K562 (cell line): ENCODE measurements around the gene ZNF800. TPM values are rescaled to one million over a fixed set of nuclear protein-coding genes. Genes with fewer than 3 reads are reported as not detected.

Experiments
- ATAC-seq: fragments of 200-7000 bp; cut with Tn5 transposase; 3 replicates; pipeline ENCODE4 v1.9.1; 2020; ENCODE audit warnings: moderate library complexity
- BruUV-seq: library from RNA; stranded (reverse); fragments of 400-500 nt; replicated peaks from 2 replicates; lab custom pipeline; 2021; lab: Mats Ljungman, UMichigan
- CTCF ChIA-PET: fragments of 300-600 bp; formaldehyde crosslinking; extraction: SDS; loops from one replicate; lab custom pipeline; 2021; ENCODE audit warnings: low intra/inter-chr PET ratio; lab: Yijun Ruan, JAX
- POLR2A ChIA-PET: fragments of 300-600, 350-650 bp; sonication (Branson Sonifier 250); formaldehyde crosslinking; extraction: SDS; loops from one replicate; lab custom pipeline; 2021; ENCODE audit warnings: antibody characterized with exemption, inconsistent platforms; lab: Yijun Ruan, JAX
- DNase-seq, 4 experiments: peaks; one replicate each; pipeline versions ENCODE4 v3.0.0 to v3.0.0-alpha.2; 2011 to 2018; ENCODE audit warnings: low spot score in 3 of 4, mixed read lengths in 3 of 4; ENCODE audit errors: extremely low read depth in 1 of 4
- FAIRE-seq: peaks from 2 replicates; lab custom pipeline; 2011; peaks lifted over from hg19 to GRCh38; lab: Jason Lieb, UNC
- H2AFZ ChIP-seq: 2 replicates; pipeline ENCODE4 v1.6.0; 2011; ENCODE audit warnings: low read depth, low read length, control low read depth, inconsistent platforms
- H3K27ac ChIP-seq: fragments of 200-600 bp; 3 replicates; pipeline ENCODE4 v1.8.0; 2011; ENCODE audit warnings: low read depth, mild to moderate bottlenecking, control low read depth, inconsistent platforms, low read length, moderate library complexity, mixed read lengths; ENCODE audit errors: extremely low read depth
- H3K27me3 ChIP-seq, 2 experiments: fragments of 300-600 bp in 1 of 2; 2 replicates in 1 of 2; 3 replicates in 1 of 2; pipeline versions ENCODE4 v1.6.0 to v1.8.0; 2011; ENCODE audit warnings: inconsistent platforms in 2 of 2, low read length in 2 of 2, mild to moderate bottlenecking in 1 of 2, mixed read lengths in 1 of 2, moderate library complexity in 1 of 2; ENCODE audit not compliant: control insufficient read depth in 2 of 2, insufficient read depth in 2 of 2
- H3K36me3 ChIP-seq: fragments of 300-600 bp; 3 replicates; pipeline ENCODE4 v1.8.0; 2011; ENCODE audit warnings: mild to moderate bottlenecking, low read length, inconsistent platforms; ENCODE audit not compliant: control insufficient read depth, insufficient read depth
- H3K4me1 ChIP-seq, 2 experiments: fragments of 200-600 bp in 1 of 2; replicated peaks in 1 of 2; 2 replicates in 1 of 2; 3 replicates in 1 of 2; pipeline versions ENCODE4 v1.5.1 to v1.8.0; 2011; ENCODE audit warnings: inconsistent platforms in 2 of 2, low read length in 2 of 2, mild to moderate bottlenecking in 1 of 2, mixed read lengths in 1 of 2, moderate library complexity in 1 of 2; ENCODE audit not compliant: control insufficient read depth in 2 of 2, insufficient read depth in 2 of 2
- H3K4me2 ChIP-seq: 2 replicates; pipeline ENCODE4 v1.6.1; 2011; ENCODE audit warnings: low read length, control low read depth, inconsistent platforms, mixed read lengths; ENCODE audit not compliant: insufficient read depth
- H3K4me3 ChIP-seq: fragments of 200-600 bp; sonication (generic), shearing (Covaris generic); 2 replicates; pipeline ENCODE4 v1.5.1; 2016; ENCODE audit warnings: control low read depth, inconsistent platforms
- H3K79me2 ChIP-seq: fragments of 200-600 bp; 3 replicates; pipeline ENCODE4 v1.8.0; 2011; ENCODE audit warnings: low read length, inconsistent platforms; ENCODE audit not compliant: control insufficient read depth, insufficient read depth
- H3K9ac ChIP-seq, 2 experiments: 2 replicates each; pipeline versions ENCODE4 v1.6.0 to v1.6.1; 2011; ENCODE audit warnings: low read depth in 2 of 2, low read length in 2 of 2, control low read depth in 1 of 2, inconsistent platforms in 1 of 2, mild to moderate bottlenecking in 1 of 2, mixed read lengths in 1 of 2; ENCODE audit not compliant: insufficient read depth in 1 of 2
- H3K9me1 ChIP-seq: one replicate; pipeline ENCODE4 v1.6.0; 2011; ENCODE audit warnings: inconsistent platforms, mild to moderate bottlenecking, low read length, moderate library complexity; ENCODE audit not compliant: control insufficient read depth, insufficient read depth
- H3K9me3 ChIP-seq: replicated peaks from 2 replicates; pipeline ENCODE4 v1.5.1; 2011; ENCODE audit warnings: low read depth, low read length, inconsistent platforms; ENCODE audit not compliant: control insufficient read depth, insufficient read depth
- H4K20me1 ChIP-seq: replicated peaks from 2 replicates; pipeline ENCODE4 v1.6.1; 2011; ENCODE audit warnings: low read length, inconsistent platforms, mixed read lengths; ENCODE audit not compliant: control insufficient read depth, insufficient read depth
- CHCHD3 ChIP-seq: fragments of 250-450 bp; sonication (Bioruptor Pico); IDR thresholded peaks from 2 replicates; pipeline ENCODE4 v2.1.2; 2022; ENCODE audit warnings: mild to moderate bottlenecking
- CREBBP ChIP-seq: IDR thresholded peaks from one replicate; pipeline ENCODE4 v1.6.1; 2012; ENCODE audit warnings: low read depth, mild to moderate bottlenecking, control low read depth, inconsistent platforms, low read length
- MCM3 ChIP-seq: fragments of 450-650 bp; IDR thresholded peaks from 2 replicates; pipeline ENCODE4 v1.6.1; 2016
- PURB ChIP-seq: sonication (generic); formaldehyde crosslinking; IDR thresholded peaks from 2 replicates; pipeline ENCODE4 v1.9.0; 2021; ENCODE audit warnings: low read depth, mild to moderate bottlenecking, missing genetic modification reagents
- RBM34 ChIP-seq: fragments of 200-400 bp; formaldehyde crosslinking; IDR thresholded peaks from 2 replicates; pipeline ENCODE4 v1.6.1; 2018; ENCODE audit warnings: low read length, borderline replicate concordance; ENCODE audit not compliant: insufficient read depth
- SRSF1 ChIP-seq: fragments of 200-400 bp; formaldehyde crosslinking; IDR thresholded peaks from 2 replicates; pipeline ENCODE4 v1.6.1; 2017; ENCODE audit warnings: mild to moderate bottlenecking, low read depth, low read length, moderate library complexity
- ZNF263 ChIP-seq: sonication (generic); formaldehyde crosslinking; IDR thresholded peaks from 2 replicates; pipeline ENCODE4 v1.8.0; 2022; ENCODE audit warnings: mild to moderate bottlenecking, missing genetic modification reagents, borderline replicate concordance
- ZZZ3 ChIP-seq: fragments of 450-650 bp; IDR thresholded peaks from 2 replicates; pipeline ENCODE4 v1.6.1; 2016; ENCODE audit warnings: antibody characterized with exemption, mild to moderate bottlenecking, moderate library complexity
- WGBS: fragments of 100-300 bp; shearing (Covaris generic); methylation state at CpG from one replicate; pipeline ENCODE4 v1.1.6; 2016; ENCODE audit warnings: low coverage, mixed read lengths; ENCODE audit not compliant: insufficient coverage; ENCODE audit errors: missing lambda C conversion rate; 5-methylcytosine and 5-hydroxymethylcytosine counted together
- in situ Hi-C: fragments of 300-500 bp; cut with MboI; formaldehyde crosslinking; loops from 4 replicates; pipeline ENCODE4 v1.15.0; 2018; ENCODE audit warnings: inconsistent platforms, mixed read lengths
- intact Hi-C: fragments of 100-400 bp; cut with micrococcal nuclease; formaldehyde crosslinking; loops from 2 replicates; pipeline ENCODE4 v1.14.2; 2022
- polyA plus RNA-seq, 8 experiments: library from polyadenylated mRNA; depleted of rRNA in 4 of 8; stranded (reverse) in 5 of 8; unstranded in 3 of 8; fragments of >200 nt; fragmentation: Nextera tagmentation in 2 of 8; fragmentation: Illumina TruSeq in 1 of 8; extraction: Ambion mirVana in 2 of 8; extraction: Trizol in 1 of 8; gene quantifications; 2 replicates each; pipeline versions ENCODE4 v1.2.1 to v1.2.3, GENCODE V29; 2011 to 2014; ENCODE audit warnings: inconsistent platforms in 1 of 8, missing spikeins in 1 of 8
- total RNA-seq, 7 experiments: library from RNA; depleted of rRNA in 6 of 7; stranded (reverse); fragments of >200 nt in 6 of 7; fragmentation: Illumina TruSeq in 2 of 7; extraction: Trizol in 2 of 7; gene quantifications; 2 replicates each; pipeline versions ENCODE4 v1.2.1 to v1.2.3, GENCODE V29; 2011 to 2021; ENCODE audit warnings: low replicate concordance in 1 of 7

ZNF800 gene
- total and polyA plus RNA-seq, 9 of the 15 experiments (the other 6 are each of a cell fraction or from before 2014, with no cell fraction given): 7.5 to 58.3 (median 33.4) TPM

DNA sequence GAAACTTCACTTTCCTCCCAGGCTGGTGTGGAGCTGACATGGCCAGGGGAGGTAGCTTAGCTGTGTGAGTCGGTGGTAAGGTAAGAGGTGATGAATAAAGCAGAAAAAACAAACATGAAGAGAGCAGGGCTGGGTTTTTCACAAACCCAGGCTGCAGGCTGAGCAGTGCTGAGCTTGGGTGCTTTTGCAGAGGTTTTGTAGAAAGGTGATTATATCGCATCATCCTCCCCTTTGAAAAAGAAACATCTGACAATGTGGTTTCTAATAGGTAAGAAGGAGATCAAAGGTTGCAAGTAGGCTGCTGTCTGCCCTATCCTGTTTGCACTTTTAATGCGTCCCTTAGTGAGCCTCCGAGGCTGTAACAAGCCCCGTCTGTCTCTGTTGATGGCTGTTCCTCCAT is 70.2 kb downstream of the ZNF800 start:
- whole genome bisulfite sequencing: 0% methylated on average over 5 of the region's 5 CpGs
- intact Hi-C loops: no loop called here
- no peak overlapping the region for H3K4me2 ChIP-seq
- DNase-seq (no peak), ATAC-seq (no peak; the same call in 2 of the 3 replicates), FAIRE-seq (no peak)
- no TSS peak for BruUV-seq
- in situ Hi-C loops: no loop called here
- no peaks in the 10 kb centered on the region for H3K79me2 ChIP-seq
- H3K4me1 ChIP-seq: no peaks in the 10 kb centered on the region
- H3K36me3 ChIP-seq: no peaks in the 10 kb centered on the region
- H3K4me3 ChIP-seq: no peak overlapping the region
- H2AFZ ChIP-seq: no peak overlapping the region
- no peak overlapping the region for H3K27ac ChIP-seq
- POLR2A ChIA-PET: no interaction called here
- no peak overlapping the region for H3K9ac ChIP-seq
- peaks cover 2 to 23% of the 10 kb centered on the region in 2 experiments; a peak in 3 of 5 replicates for H3K27me3 ChIP-seq
- no peaks in the 10 kb centered on the region for H3K9me1 ChIP-seq
- no peaks in the 10 kb centered on the region for H3K9me3 ChIP-seq
- H4K20me1 ChIP-seq: no peaks in the 10 kb centered on the region
- CTCF ChIA-PET: no interaction called here
- TF ChIP-seq ZZZ3 (no peak), RBM34 (no peak), CREBBP (no peak)

DNA sequence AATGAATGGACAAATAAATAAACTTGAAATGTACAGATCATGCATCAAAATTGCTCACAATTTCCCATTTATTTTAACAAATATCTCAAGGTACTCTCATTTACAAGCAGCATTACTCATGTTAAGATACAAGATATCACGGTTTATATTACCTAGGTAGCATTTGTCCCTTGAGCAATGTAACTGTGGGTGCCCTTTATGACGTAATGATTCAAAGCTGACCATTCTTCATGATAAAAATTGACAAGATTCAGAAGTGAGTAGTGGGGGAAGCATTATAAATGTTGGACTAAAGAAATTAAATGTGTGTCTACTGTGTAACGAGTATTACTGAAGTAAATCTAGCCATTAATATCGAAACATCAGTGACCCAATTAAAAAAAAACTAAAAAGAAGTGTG is 71.5 kb downstream of the ZNF800 start:
- Histone ChIP-seq H3K9me1 (no peaks in the 10 kb centered on the region), H3K36me3 (no peaks in the 10 kb centered on the region), H3K4me2 (no peak overlapping the region), H4K20me1 (no peaks in the 10 kb centered on the region), H3K4me1 (no peaks in the 10 kb centered on the region), H3K27me3 (peaks cover 2 to 23% of the 10 kb centered on the region in 2 experiments; a peak in 3 of 5 replicates), H3K9ac (no peak overlapping the region), H2AFZ (no peak overlapping the region), H3K9me3 (no peaks in the 10 kb centered on the region), H3K27ac (no peak overlapping the region), H3K79me2 (no peaks in the 10 kb centered on the region), H3K4me3 (no peak overlapping the region)
- intact Hi-C loops (no loop called here), in situ Hi-C loops (no loop called here)
- TF ChIP-seq CHCHD3 (no peak), PURB (CRISPR knock-in tag) (no peak), MCM3 (no peak), ZNF263 (CRISPR knock-in tag) (no peak), SRSF1 (no peak), RBM34 (no peak)
- WGBS: 2% methylated on average over 4 of the region's 4 CpGs
- ChIA-PET POLR2A (no interaction called here), CTCF (no interaction called here)
- FAIRE-seq: no peak
- ATAC-seq: no peak
- no TSS peak for BruUV-seq
- DNase-seq: no peak

Other genes with a start within 250 kb of the ZNF800 start
- gene GRM8, start 139.8 kb downstream of the ZNF800 start, total RNA-seq (2014; rRNA removed): not detected in 2 replicates
- not detected in 2 replicates for gene GRM8, start 139.8 kb downstream of the ZNF800 start, total RNA-seq (2014; rRNA removed; fragmentation: Illumina TruSeq; extraction: Trizol)
- gene GRM8, start 139.8 kb downstream of the ZNF800 start, total RNA-seq (2015; rRNA removed; fragmentation: Illumina TruSeq; extraction: Trizol): not detected in 2 replicates
- gene GRM8, start 139.8 kb downstream of the ZNF800 start, total RNA-seq (2021): 0.13 TPM in 1 of 2 replicates, not detected in the other
- gene GRM8, start 139.8 kb downstream of the ZNF800 start, polyA plus RNA-seq (2011; rRNA removed): 0.13 TPM in 1 of 2 replicates, not detected in the other
- not detected in 2 replicates for gene GRM8, start 139.8 kb downstream of the ZNF800 start, polyA plus RNA-seq (2014; fragmentation: Illumina TruSeq; extraction: Trizol)
- not detected for gene GRM8, start 139.8 kb downstream of the ZNF800 start, polyA plus RNA-seq (2014; fragmentation: Nextera tagmentation; extraction: Ambion mirVana)
- not detected in 2 replicates for gene GRM8, start 139.8 kb downstream of the ZNF800 start, polyA plus RNA-seq (2014; rRNA removed)
- gene GCC1, start 192.9 kb upstream of the ZNF800 start, total RNA-seq (2014; rRNA removed): 16.5 and 19.0 TPM in 2 replicates
- 12.8 TPM in 2 replicates for gene GCC1, start 192.9 kb upstream of the ZNF800 start, total RNA-seq (2014; rRNA removed; fragmentation: Illumina TruSeq; extraction: Trizol)
- gene GCC1, start 192.9 kb upstream of the ZNF800 start, total RNA-seq (2015; rRNA removed; fragmentation: Illumina TruSeq; extraction: Trizol): 14.1 and 15.4 TPM in 2 replicates
- gene GCC1, start 192.9 kb upstream of the ZNF800 start, total RNA-seq (2021): 17.8 and 19.8 TPM in 2 replicates
- 5.6 and 9.0 TPM in 2 replicates for gene GCC1, start 192.9 kb upstream of the ZNF800 start, polyA plus RNA-seq (2011; rRNA removed)
- gene GCC1, start 192.9 kb upstream of the ZNF800 start, polyA plus RNA-seq (2014; fragmentation: Illumina TruSeq; extraction: Trizol): 10.9 and 12.3 TPM in 2 replicates
- 1 to 10 TPM; 1.9 to 2.3 TPM for gene GCC1, start 192.9 kb upstream of the ZNF800 start, polyA plus RNA-seq (2014; fragmentation: Nextera tagmentation; extraction: Ambion mirVana)
- 8.4 and 9.0 TPM in 2 replicates for gene GCC1, start 192.9 kb upstream of the ZNF800 start, polyA plus RNA-seq (2014; rRNA removed)
- 167 and 205 TPM in 2 replicates for gene ARF5, start 195.7 kb upstream of the ZNF800 start, total RNA-seq (2014; rRNA removed)
- 91.8 and 96.3 TPM in 2 replicates for gene ARF5, start 195.7 kb upstream of the ZNF800 start, total RNA-seq (2014; rRNA removed; fragmentation: Illumina TruSeq; extraction: Trizol)
- 125 and 132 TPM in 2 replicates for gene ARF5, start 195.7 kb upstream of the ZNF800 start, total RNA-seq (2015; rRNA removed; fragmentation: Illumina TruSeq; extraction: Trizol)
- gene ARF5, start 195.7 kb upstream of the ZNF800 start, total RNA-seq (2021): 163 and 169 TPM in 2 replicates
- gene ARF5, start 195.7 kb upstream of the ZNF800 start, polyA plus RNA-seq (2011; rRNA removed): 168 and 233 TPM in 2 replicates
- gene ARF5, start 195.7 kb upstream of the ZNF800 start, polyA plus RNA-seq (2014; fragmentation: Illumina TruSeq; extraction: Trizol): 122 and 170 TPM in 2 replicates
- 10 to 100 TPM in 1 of 2 experiments, 1 to 10 TPM in 1; 8.1 to 17.3 TPM for gene ARF5, start 195.7 kb upstream of the ZNF800 start, polyA plus RNA-seq (2014; fragmentation: Nextera tagmentation; extraction: Ambion mirVana)
- 244 and 290 TPM in 2 replicates for gene ARF5, start 195.7 kb upstream of the ZNF800 start, polyA plus RNA-seq (2014; rRNA removed)
- 0.69 and 2.0 TPM in 2 replicates for gene FSCN3, start 201.0 kb upstream of the ZNF800 start, total RNA-seq (2014; rRNA removed)
- gene FSCN3, start 201.0 kb upstream of the ZNF800 start, total RNA-seq (2014; rRNA removed; fragmentation: Illumina TruSeq; extraction: Trizol): 2.0 and 3.0 TPM in 2 replicates
- 0.49 and 0.76 TPM in 2 replicates for gene FSCN3, start 201.0 kb upstream of the ZNF800 start, total RNA-seq (2015; rRNA removed; fragmentation: Illumina TruSeq; extraction: Trizol)
- 0.40 and 0.55 TPM in 2 replicates for gene FSCN3, start 201.0 kb upstream of the ZNF800 start, total RNA-seq (2021)
- 0.21 and 0.30 TPM in 2 replicates for gene FSCN3, start 201.0 kb upstream of the ZNF800 start, polyA plus RNA-seq (2011; rRNA removed)
- gene FSCN3, start 201.0 kb upstream of the ZNF800 start, polyA plus RNA-seq (2014; fragmentation: Illumina TruSeq; extraction: Trizol): 1.1 and 1.7 TPM in 2 replicates
- gene FSCN3, start 201.0 kb upstream of the ZNF800 start, polyA plus RNA-seq (2014; fragmentation: Nextera tagmentation; extraction: Ambion mirVana): not detected
- 3.8 and 4.2 TPM in 2 replicates for gene FSCN3, start 201.0 kb upstream of the ZNF800 start, polyA plus RNA-seq (2014; rRNA removed)
- gene PAX4, start 225.4 kb upstream of the ZNF800 start, total RNA-seq (2014; rRNA removed): not detected in 2 replicates
- not detected in 2 replicates for gene PAX4, start 225.4 kb upstream of the ZNF800 start, total RNA-seq (2014; rRNA removed; fragmentation: Illumina TruSeq; extraction: Trizol)
- not detected in 2 replicates for gene PAX4, start 225.4 kb upstream of the ZNF800 start, total RNA-seq (2015; rRNA removed; fragmentation: Illumina TruSeq; extraction: Trizol)
- gene PAX4, start 225.4 kb upstream of the ZNF800 start, total RNA-seq (2021): not detected in 2 replicates
- gene PAX4, start 225.4 kb upstream of the ZNF800 start, polyA plus RNA-seq (2011; rRNA removed): not detected in 2 replicates
- gene PAX4, start 225.4 kb upstream of the ZNF800 start, polyA plus RNA-seq (2014; fragmentation: Illumina TruSeq; extraction: Trizol): not detected in 2 replicates
- gene PAX4, start 225.4 kb upstream of the ZNF800 start, polyA plus RNA-seq (2014; fragmentation: Nextera tagmentation; extraction: Ambion mirVana): not detected
- gene PAX4, start 225.4 kb upstream of the ZNF800 start, polyA plus RNA-seq (2014; rRNA removed): not detected in 2 replicates